ENCODE data around the gene TM4SF1.

GRCh38 chr3:149401212-149401925 lies 23.9 kb upstream of the TM4SF1 start:
- no peak for TF ChIP-seq POLR2A (IDR thresholded peaks at IDR 0.05)
- no peak for TF ChIP-seq CTCF (IDR thresholded peaks at IDR 0.05)
